Activated CD4-positive, alpha-beta memory T cell treated with anti-CD3 and anti-CD28 coated beads, Interleukin-2, amount 10 ng/mL, durations not matched to agents 7 days and 5 days (primary cell): Measurements from ENCODE around the gene MAML1. TPM values are rescaled to one million over a fixed set of nuclear protein-coding genes. Genes with fewer than 3 reads are reported as not detected.

Experiments
- CTCF ChIA-PET: fragments of 350-600 bp; sonication (Branson Sonifier 250); formaldehyde crosslinking; loops from one replicate; lab custom pipeline; 2021; ENCODE audit warnings: antibody characterized with exemption, inconsistent platforms; lab: Charles Lee
- POLR2A ChIA-PET: fragments of 350-600 bp; sonication (Branson Sonifier 250); formaldehyde crosslinking; loops from one replicate; lab custom pipeline; 2021; ENCODE audit warnings: antibody characterized with exemption; lab: Charles Lee
- DNase-seq: peaks from one replicate; pipeline ENCODE4 v3.0.0-alpha.2; 2020
- H3K27ac Mint-ChIP-seq: one replicate; pipeline ENCODE4 v1.8.0; 2021; ENCODE audit warnings: mild to moderate bottlenecking, mixed read lengths
- H3K27me3 Mint-ChIP-seq: one replicate; pipeline ENCODE4 v1.8.0; 2021; ENCODE audit warnings: mixed read lengths
- H3K36me3 Mint-ChIP-seq: one replicate; pipeline ENCODE4 v1.8.0; 2021; ENCODE audit warnings: low read depth, mixed read lengths
- H3K4me1 Mint-ChIP-seq: one replicate; pipeline ENCODE4 v1.8.0; 2021; ENCODE audit warnings: mixed read lengths
- H3K4me3 Mint-ChIP-seq: one replicate; pipeline ENCODE4 v1.8.0; 2021; ENCODE audit warnings: mild to moderate bottlenecking, mixed read lengths
- H3K9me3 Mint-ChIP-seq: one replicate; pipeline ENCODE4 v1.8.0; 2021; ENCODE audit warnings: mixed read lengths
- total RNA-seq, 2 experiments: library from RNA; stranded (reverse); gene quantifications; one replicate each; pipeline ENCODE4 v1.2.3, GENCODE V29; 2021

Gene MAML1
- total RNA-seq, 2 experiments from 2014 or later = 33.3 to 35.2 TPM

GRCh38 chr5:179771311-179771895 lies 38.8 kb downstream of the MAML1 start:
- ChIA-PET CTCF (interaction anchor here (1.9 kb wide), 1 partner anchor 9 kb away, joined by 13 read pairs; no protein-coding TSS in a partner anchor), POLR2A (no interaction called here)
- H3K36me3 Mint-ChIP-seq = peaks cover 67% of the 10 kb centered on the region

GRCh38 chr5:179772351-179772750 lies 39.7 kb downstream of the MAML1 start:
- H3K4me3 Mint-ChIP-seq = no peak overlapping the region
- H3K4me1 Mint-ChIP-seq = peaks cover 3% of the 10 kb centered on the region
- H3K27ac Mint-ChIP-seq = no peak overlapping the region
- no peaks in the 10 kb centered on the region for H3K9me3 Mint-ChIP-seq
- no peak for DNase-seq
- H3K27me3 Mint-ChIP-seq = no peaks in the 10 kb centered on the region
- POLR2A ChIA-PET = no interaction called here
- CTCF ChIA-PET = no interaction called here
- H3K36me3 Mint-ChIP-seq = peaks cover 62% of the 10 kb centered on the region

More at GRCh38 chr5:179771311-179771895, 38.8 kb downstream of the MAML1 start:
- no peak overlapping the region for H3K4me3 Mint-ChIP-seq
- H3K27me3 Mint-ChIP-seq = no peaks in the 10 kb centered on the region
- peaks cover 3% of the 10 kb centered on the region for H3K4me1 Mint-ChIP-seq
- no peak for DNase-seq
- H3K27ac Mint-ChIP-seq = no peak overlapping the region
- H3K9me3 Mint-ChIP-seq = no peaks in the 10 kb centered on the region

- no peaks in the 10 kb centered on the region for H3K27me3 Mint-ChIP-seq
- ChIA-PET CTCF (no interaction called here), POLR2A (no interaction called here)
- no peaks in the 10 kb centered on the region for H3K9me3 Mint-ChIP-seq
- no peaks in the 10 kb centered on the region for H3K4me1 Mint-ChIP-seq
- H3K36me3 Mint-ChIP-seq = peaks cover 60% of the 10 kb centered on the region
- H3K4me3 Mint-ChIP-seq = no peak overlapping the region
- H3K27ac Mint-ChIP-seq = no peak overlapping the region
- no peak for DNase-seq
These were observed 41.0 kb downstream of the MAML1 start for GRCh38 chr5:179773686-179774040.

GRCh38 chr5:179774442-179774841 lies 41.8 kb downstream of the MAML1 start:
- ChIA-PET POLR2A (no interaction called here), CTCF (no interaction called here)
- no peak overlapping the region for H3K4me3 Mint-ChIP-seq
- no peaks in the 10 kb centered on the region for H3K9me3 Mint-ChIP-seq
- no peaks in the 10 kb centered on the region for H3K4me1 Mint-ChIP-seq
- H3K36me3 Mint-ChIP-seq = peaks cover 55% of the 10 kb centered on the region
- DNase-seq = no peak
- no peaks in the 10 kb centered on the region for H3K27me3 Mint-ChIP-seq
- H3K27ac Mint-ChIP-seq = no peak overlapping the region

GRCh38 chr5:179776411-179776938 lies 43.9 kb downstream of the MAML1 start:
- DNase-seq = no peak
- CTCF ChIA-PET = interaction anchor here (1.1 to 1.2 kb wide), 2 partner anchors 8 to 15 kb away, joined by 3 to 4 read pairs; no protein-coding TSS in a partner anchor
- Mint-ChIP-seq H3K27ac (no peak overlapping the region), H3K9me3 (no peaks in the 10 kb centered on the region), H3K36me3 (peaks cover 39% of the 10 kb centered on the region), H3K27me3 (no peaks in the 10 kb centered on the region), H3K4me1 (no peaks in the 10 kb centered on the region), H3K4me3 (no peak overlapping the region)
- POLR2A ChIA-PET = interaction anchor here (0.9 to 1.9 kb wide), 3 partner anchors 12 to 18 kb away, joined by 3 to 4 read pairs (median 3); no protein-coding TSS in a partner anchor

GRCh38 chr5:179777456-179777855 lies 44.8 kb downstream of the MAML1 start:
- Mint-ChIP-seq H3K4me1 (no peaks in the 10 kb centered on the region), H3K27ac (no peak overlapping the region), H3K27me3 (no peaks in the 10 kb centered on the region), H3K36me3 (peaks cover 33% of the 10 kb centered on the region), H3K4me3 (no peak overlapping the region), H3K9me3 (no peaks in the 10 kb centered on the region)
- ChIA-PET CTCF (interaction anchor here (0.5 to 1.2 kb wide), 3 partner anchors 9 to 17 kb away, joined by 3 to 4 read pairs (median 3); no protein-coding TSS in a partner anchor), POLR2A (interaction anchor here (1.5 to 1.9 kb wide), 2 partner anchors 11 to 19 kb away, joined by 3 to 4 read pairs; no protein-coding TSS in a partner anchor)
- no peak for DNase-seq

- H3K27me3 Mint-ChIP-seq = no peaks in the 10 kb centered on the region
- no peak overlapping the region for H3K4me3 Mint-ChIP-seq
- no peaks in the 10 kb centered on the region for H3K4me1 Mint-ChIP-seq
- CTCF ChIA-PET = interaction anchor here (0.5 to 1.2 kb wide), 3 partner anchors 10 to 17 kb away, joined by 3 to 4 read pairs (median 3); no protein-coding TSS in a partner anchor
- H3K9me3 Mint-ChIP-seq = no peaks in the 10 kb centered on the region
- DNase-seq = no peak
- H3K27ac Mint-ChIP-seq = no peak overlapping the region
- H3K36me3 Mint-ChIP-seq = peaks cover 29% of the 10 kb centered on the region
- POLR2A ChIA-PET = interaction anchor here (1.5 to 1.9 kb wide), 2 partner anchors 10 to 19 kb away, joined by 3 to 4 read pairs; no protein-coding TSS in a partner anchor
These were observed 45.3 kb downstream of the MAML1 start for GRCh38 chr5:179777909-179778308.

GRCh38 chr5:179778591-179778990 lies 46.0 kb downstream of the MAML1 start:
- Mint-ChIP-seq H3K36me3 (peaks cover 22% of the 10 kb centered on the region), H3K27ac (no peak overlapping the region), H3K27me3 (no peaks in the 10 kb centered on the region), H3K4me3 (no peak overlapping the region), H3K9me3 (no peaks in the 10 kb centered on the region), H3K4me1 (no peaks in the 10 kb centered on the region)
- ChIA-PET CTCF (no interaction called here), POLR2A (no interaction called here)
- no peak for DNase-seq

- DNase-seq = no peak
- Mint-ChIP-seq H3K9me3 (no peaks in the 10 kb centered on the region), H3K4me3 (no peak overlapping the region), H3K36me3 (peaks cover 14% of the 10 kb centered on the region), H3K27ac (no peak overlapping the region), H3K4me1 (no peaks in the 10 kb centered on the region), H3K27me3 (no peaks in the 10 kb centered on the region)
- CTCF ChIA-PET = interaction anchor here (0.9 to 1.5 kb wide), 2 partner anchors 16 to 18 kb away, joined by 3 to 5 read pairs; no protein-coding TSS in a partner anchor
- POLR2A ChIA-PET = no interaction called here
These were observed 47.2 kb downstream of the MAML1 start for GRCh38 chr5:179779826-179780225.

- Mint-ChIP-seq H3K9me3 (no peaks in the 10 kb centered on the region), H3K27ac (no peak overlapping the region), H3K27me3 (no peaks in the 10 kb centered on the region), H3K36me3 (peaks cover 14% of the 10 kb centered on the region), H3K4me1 (no peaks in the 10 kb centered on the region), H3K4me3 (no peak overlapping the region)
- DNase-seq = no peak
- POLR2A ChIA-PET = no interaction called here
- CTCF ChIA-PET = interaction anchor here (0.9 to 1.5 kb wide), 2 partner anchors 17 to 18 kb away, joined by 3 to 5 read pairs; no protein-coding TSS in a partner anchor
These were observed 47.7 kb downstream of the MAML1 start for GRCh38 chr5:179780362-179780761.

GRCh38 chr5:179781846-179782245 lies 49.2 kb downstream of the MAML1 start:
- Mint-ChIP-seq H3K9me3 (no peaks in the 10 kb centered on the region), H3K27me3 (no peaks in the 10 kb centered on the region), H3K27ac (no peak overlapping the region), H3K4me3 (no peak overlapping the region), H3K4me1 (no peaks in the 10 kb centered on the region), H3K36me3 (peaks cover 8% of the 10 kb centered on the region)
- ChIA-PET CTCF (interaction anchor here (2.1 kb wide), 1 partner anchor 20 kb away, joined by 4 read pairs; no protein-coding TSS in a partner anchor), POLR2A (no interaction called here)
- DNase-seq = no peak

GRCh38 chr5:179783128-179783527 lies 50.5 kb downstream of the MAML1 start:
- peaks cover 4% of the 10 kb centered on the region for H3K36me3 Mint-ChIP-seq
- POLR2A ChIA-PET = interaction anchor here (1.6 kb wide), 1 partner anchor 13 kb away, joined by 4 read pairs; no protein-coding TSS in a partner anchor
- H3K27ac Mint-ChIP-seq = no peak overlapping the region
- H3K9me3 Mint-ChIP-seq = no peaks in the 10 kb centered on the region
- no peaks in the 10 kb centered on the region for H3K27me3 Mint-ChIP-seq
- H3K4me3 Mint-ChIP-seq = no peak overlapping the region
- no peak for DNase-seq
- H3K4me1 Mint-ChIP-seq = no peaks in the 10 kb centered on the region
- CTCF ChIA-PET = interaction anchor here (0.5 to 1.2 kb wide), 3 partner anchors 18 to 115 kb away, joined by 3 to 5 read pairs (median 3); no protein-coding TSS in a partner anchor

GRCh38 chr5:179786861-179787260 lies 54.2 kb downstream of the MAML1 start:
- H3K36me3 Mint-ChIP-seq = no peaks in the 10 kb centered on the region
- no peaks in the 10 kb centered on the region for H3K4me1 Mint-ChIP-seq
- CTCF ChIA-PET = no interaction called here
- H3K4me3 Mint-ChIP-seq = no peak overlapping the region
- no peaks in the 10 kb centered on the region for H3K27me3 Mint-ChIP-seq
- no peak for DNase-seq
- no peak overlapping the region for H3K27ac Mint-ChIP-seq
- POLR2A ChIA-PET = interaction anchor here (1.4 kb wide), 1 partner anchor 8 kb away, joined by 3 read pairs; no protein-coding TSS in a partner anchor
- no peaks in the 10 kb centered on the region for H3K9me3 Mint-ChIP-seq
